SK-MEL-5 (cell line): ENCODE results near the gene ANKRD16. TPM values are rescaled to one million over a fixed set of nuclear protein-coding genes. Genes with fewer than 3 reads are reported as not detected.
"Not testable (repeated sequence)": the region's sequence is repeated elsewhere in the genome, so short reads cannot be mapped to it uniquely, and the experiment has no call there.

Experiments used
- DNase-seq: peaks from one replicate; pipeline ENCODE4 v3.0.0-alpha.2; 2016; ENCODE audit warnings: low read depth, low spot score
- in situ Hi-C: cut with HindIII; loops from 2 replicates; pipeline ENCODE4 v1.10.0; 2016; ENCODE audit warnings: low sequenced_read_pairs, high pct_unique_total_duplicates, low pct_unique_long_range_greater_than_20kb
- total RNA-seq: library from RNA; depleted of rRNA; stranded (reverse); fragments of >200 nt; shearing (Covaris generic); gene quantifications from 2 replicates; pipeline ENCODE4 v1.2.3, GENCODE V29; 2014

ANKRD16 gene
- total RNA-seq, 1 experiment from 2014 or later: 8.9 TPM

DNA sequence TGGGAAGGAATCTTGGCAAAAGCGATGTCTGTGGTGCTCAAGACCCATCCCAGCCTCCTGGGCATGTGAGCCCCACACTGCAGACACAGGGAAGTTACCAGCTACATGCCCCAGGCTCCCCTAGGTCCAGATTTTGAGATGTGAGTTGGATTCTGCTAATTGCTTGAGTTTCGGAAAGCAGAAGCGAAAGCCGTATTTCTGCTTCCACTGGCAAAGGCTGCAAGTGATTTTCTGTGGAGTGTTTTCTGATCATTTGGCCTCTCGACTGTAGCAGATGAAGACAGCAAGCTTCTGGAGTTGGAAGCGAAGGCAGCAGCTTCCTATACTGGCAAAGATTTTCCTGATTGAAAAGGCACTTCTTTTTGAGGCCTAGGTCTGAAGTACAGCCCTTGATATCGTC, 29.6 kb downstream of the ANKRD16 start:
- in situ Hi-C loops: no loop called here
- no peak for DNase-seq

DNA sequence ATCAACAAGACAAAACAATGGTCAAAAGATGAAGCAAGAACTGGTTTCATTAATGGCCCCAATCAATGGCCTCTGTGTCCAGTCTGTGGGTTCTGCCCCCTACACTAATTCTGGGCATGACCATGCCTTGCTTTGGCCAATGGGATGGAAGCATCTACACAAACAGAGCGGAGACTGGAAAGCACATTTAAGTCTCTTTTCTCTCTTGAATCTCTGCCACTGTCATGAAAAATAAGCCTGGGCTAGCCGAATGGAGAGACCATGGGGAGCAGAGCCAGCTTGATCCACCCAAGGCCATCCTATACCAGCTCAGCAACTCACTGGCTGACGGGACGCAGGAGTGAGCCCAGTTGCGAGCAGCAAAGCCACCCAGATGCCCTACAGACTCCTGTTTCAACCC, 30.9 kb downstream of the ANKRD16 start:
- DNase-seq: peak; percentile 25
- in situ Hi-C loops: no loop called here

GRCh38 chr10:5856701-5857004, 33.0 kb downstream of the ANKRD16 start:
- no peak for DNase-seq
- in situ Hi-C loops: no loop called here

- DNase-seq: no peak
- in situ Hi-C loops: no loop called here
These were observed 33.6 kb downstream of the ANKRD16 start for GRCh38 chr10:5855979-5856700.

- in situ Hi-C loops: no loop called here
- DNase-seq: no peak
These were observed 35.6 kb downstream of the ANKRD16 start for GRCh38 chr10:5854131-5854475.

- DNase-seq, in situ Hi-C loops: not testable (repeated sequence)
These were observed 43.0 kb downstream of the ANKRD16 start for GRCh38 chr10:5846667-5847066.

GRCh38 chr10:5844345-5845055, 45.2 kb downstream of the ANKRD16 start:
- DNase-seq: no peak
- in situ Hi-C loops: no loop called here

GRCh38 chr10:5843686-5844344, 45.9 kb downstream of the ANKRD16 start:
- in situ Hi-C loops: no loop called here
- no peak for DNase-seq

GRCh38 chr10:5841965-5842364, 47.7 kb downstream of the ANKRD16 start:
- in situ Hi-C loops: no loop called here
- DNase-seq: no peak

DNA sequence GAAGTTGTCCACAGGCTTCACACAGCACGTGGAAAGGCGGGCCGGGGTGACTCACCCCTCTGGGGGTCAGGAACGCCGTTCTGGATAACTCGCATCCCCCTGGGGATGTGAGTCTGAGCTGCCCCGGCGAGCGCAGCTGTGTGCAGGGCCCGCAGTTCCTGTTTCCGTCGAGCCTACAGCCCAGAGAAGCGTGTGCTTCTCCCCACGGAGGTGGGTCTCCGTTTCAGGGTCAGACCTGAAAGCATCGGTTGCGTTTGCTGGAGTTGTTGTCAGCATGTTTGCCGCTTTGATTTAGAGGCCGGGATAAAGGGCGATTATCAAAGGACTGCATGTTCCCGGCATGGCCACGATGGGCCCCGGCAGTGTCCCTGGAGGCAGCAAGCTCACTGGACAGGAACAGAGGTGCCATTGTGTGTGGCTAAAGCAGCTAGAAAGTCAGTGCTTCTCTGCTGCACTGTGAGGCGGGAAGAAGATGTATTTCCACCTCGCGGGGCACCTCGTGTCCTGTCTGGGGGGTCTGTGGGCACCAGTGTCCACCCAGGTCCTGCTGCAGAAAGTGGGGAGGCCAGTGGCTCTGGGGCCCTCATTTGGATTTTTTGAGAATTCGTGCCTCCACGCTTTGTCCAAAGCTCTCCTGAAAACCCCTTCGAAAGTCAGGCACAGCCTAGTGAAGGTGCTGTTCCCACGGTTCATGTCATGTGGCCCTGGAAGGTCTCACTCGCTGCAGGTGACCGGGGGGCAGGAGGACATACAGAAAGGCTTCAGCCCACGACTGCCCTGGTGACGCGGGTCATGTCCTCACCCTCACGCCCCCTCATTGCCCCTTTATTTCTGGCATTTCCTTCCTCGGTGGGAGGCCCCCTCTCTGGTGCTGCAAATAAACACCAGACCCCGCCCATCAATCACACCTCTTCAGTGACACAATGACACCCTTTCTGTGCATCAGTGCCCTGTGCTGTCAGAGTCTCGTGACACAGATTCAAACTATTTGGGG, 49.1 kb downstream of the ANKRD16 start:
- in situ Hi-C loops: no loop called here
- DNase-seq: peak; percentile 91

GRCh38 chr10:5836181-5836580, 53.5 kb downstream of the ANKRD16 start:
- in situ Hi-C loops, DNase-seq: not testable (repeated sequence)

DNA sequence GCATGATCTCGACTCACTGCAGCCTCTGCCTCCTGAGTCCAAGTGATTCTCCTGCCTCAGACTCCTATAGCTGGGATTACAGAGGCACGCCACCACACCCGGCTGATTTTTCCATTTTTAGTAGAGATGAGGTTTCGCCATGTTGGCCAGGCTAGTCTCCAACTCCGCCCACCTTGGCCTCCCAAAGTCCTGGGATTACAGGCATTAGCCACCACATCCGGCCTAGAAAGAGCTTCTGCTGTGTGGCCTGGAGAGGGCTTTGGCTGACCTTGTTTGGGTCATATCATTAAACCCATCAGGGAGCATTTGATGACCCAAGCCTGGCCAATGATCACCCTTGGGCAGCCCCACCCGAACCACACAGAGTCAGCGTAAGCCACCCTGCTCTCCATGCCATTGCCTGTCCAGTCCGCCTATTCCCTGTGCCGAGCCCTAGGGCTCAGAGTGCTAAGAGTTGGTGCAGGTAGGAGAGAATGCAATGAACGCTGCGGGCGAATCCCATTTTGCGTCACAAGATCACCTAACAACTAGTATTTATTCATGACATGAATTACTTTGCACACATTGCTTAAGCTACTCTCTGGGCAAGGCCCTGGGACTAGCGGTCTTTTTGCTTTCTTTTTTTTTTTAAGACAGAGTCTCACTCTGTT, 54.1 kb downstream of the ANKRD16 start:
- no peak for DNase-seq
- in situ Hi-C loops: no loop called here

DNA sequence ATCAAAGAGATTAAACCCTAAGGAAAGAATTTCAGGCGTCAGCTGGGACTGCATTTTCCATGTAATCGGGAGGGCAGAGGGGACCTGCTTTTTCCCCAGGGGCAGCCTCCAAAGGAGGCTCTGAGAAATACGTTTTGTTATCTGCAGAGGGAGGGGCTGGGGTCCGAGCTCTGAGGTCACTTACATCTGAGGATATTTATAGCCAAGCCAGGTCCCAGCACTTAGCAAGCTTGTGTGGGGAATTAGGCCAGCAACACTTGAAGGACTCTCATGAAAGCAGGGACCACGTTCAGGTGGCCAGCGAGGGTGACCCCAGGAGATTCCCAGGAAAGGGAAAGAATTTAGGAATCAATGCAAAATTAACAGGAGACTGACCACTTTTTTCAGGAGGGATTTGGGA, 55.9 kb downstream of the ANKRD16 start:
- in situ Hi-C loops: no loop called here
- DNase-seq: no peak

- no peak for DNase-seq
- in situ Hi-C loops: no loop called here
These were observed 56.7 kb downstream of the ANKRD16 start for GRCh38 chr10:5832946-5833345.

DNA sequence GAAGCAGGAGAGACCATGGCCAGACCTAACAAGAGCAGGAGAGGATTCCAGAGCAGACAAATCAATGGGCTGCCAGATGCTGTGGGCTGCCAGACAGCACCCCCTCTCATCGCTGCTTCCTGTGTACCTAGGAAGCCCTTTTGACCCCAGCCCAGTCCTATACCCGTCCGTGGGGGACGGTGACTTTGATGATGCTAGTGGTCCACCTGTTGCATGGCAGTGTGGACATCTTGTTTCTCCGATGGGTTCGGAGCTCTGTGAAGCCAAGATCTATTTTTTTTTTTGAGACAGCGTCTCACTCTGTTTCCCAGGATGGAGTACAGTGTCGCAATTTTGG, 58.3 kb downstream of the ANKRD16 start:
- in situ Hi-C loops: no loop called here
- no peak for DNase-seq

DNA sequence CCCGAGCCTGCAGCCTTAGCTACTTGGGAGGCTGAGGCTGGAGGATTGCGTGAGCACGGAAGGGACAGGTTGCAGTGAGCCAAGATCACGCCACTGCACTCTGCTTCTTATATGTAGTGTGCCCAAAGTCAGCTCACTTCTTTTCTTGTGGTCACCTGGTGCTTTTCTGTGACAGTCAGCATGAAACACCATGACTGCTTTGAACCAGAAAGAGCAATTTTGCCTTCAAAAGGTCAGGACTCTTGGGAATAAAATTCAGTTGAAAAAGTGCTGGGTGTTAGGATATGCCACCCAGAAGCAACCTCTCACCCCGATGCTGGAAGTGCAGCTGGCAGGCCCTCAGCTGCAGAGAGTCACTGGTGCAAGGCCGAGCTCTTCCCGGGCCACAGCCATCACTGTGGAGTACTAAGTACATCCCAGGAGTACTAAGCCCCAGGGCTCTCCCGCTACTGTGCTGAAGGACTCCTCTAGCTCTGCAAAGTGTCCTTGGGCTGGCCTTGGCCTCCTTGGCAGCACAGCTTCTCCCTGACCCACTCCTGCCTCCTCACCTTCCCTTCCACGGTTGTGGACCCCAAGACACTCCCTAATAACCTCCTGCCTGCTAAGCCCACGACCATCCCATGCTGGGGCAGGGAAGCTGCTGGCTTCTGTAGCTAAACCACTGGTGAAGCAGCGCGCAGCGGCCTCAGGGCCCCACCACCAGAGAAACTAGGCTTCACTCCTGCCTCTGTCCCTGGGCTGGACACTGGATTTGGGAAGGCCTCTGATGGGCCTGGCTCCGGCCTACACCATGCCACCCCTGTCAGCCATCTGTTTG, 58.9 kb downstream of the ANKRD16 start:
- DNase-seq: no peak
- in situ Hi-C loops: no loop called here

DNA sequence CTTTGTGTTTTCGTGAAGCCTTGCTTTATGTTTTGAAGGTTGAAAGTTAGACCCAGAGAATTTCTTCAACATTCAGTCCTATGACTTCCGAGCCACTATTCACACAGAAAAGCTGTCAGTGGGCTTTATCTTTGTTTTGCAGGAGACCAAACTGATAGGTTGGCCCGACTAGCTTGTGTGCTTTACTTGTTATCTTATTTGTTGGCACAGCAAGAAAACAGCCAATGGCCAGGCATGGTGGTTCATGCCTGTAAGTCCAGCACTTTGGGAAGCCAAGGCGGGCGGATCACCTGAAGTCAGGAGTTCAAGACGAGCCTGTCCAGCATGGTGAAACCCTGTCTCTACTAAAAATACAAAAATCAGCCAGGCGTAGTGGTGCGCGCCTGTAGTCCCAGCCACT, 60.4 kb downstream of the ANKRD16 start:
- no peak for DNase-seq
- in situ Hi-C loops: no loop called here
